Lower leg skin (tissue), 4 donors: Measurements from ENCODE around the gene ZFPM1. TPM values are rescaled to one million over a fixed set of nuclear protein-coding genes. Genes with fewer than 3 reads are reported as not detected.

Experiments
- DNase-seq, 2 donors: peaks; one replicate each; pipeline ENCODE4 v3.0.0-alpha.2; 2019; ENCODE audit warnings: low spot score in 2 of 2
- H3K4me3 ChIP-seq: fragments of 200-600 bp; sonication (generic); 2 replicates; pipeline ENCODE4 v1.5.1; 2017; ENCODE audit warnings: mild to moderate bottlenecking, low read depth; ENCODE audit not compliant: poor library complexity, severe bottlenecking
- POLR2A ChIP-seq, 2 donors: fragments of 450-650 bp; IDR thresholded peaks; one replicate each; pipeline ENCODE4 v1.6.1; 2016 to 2017; ENCODE audit warnings: antibody characterized with exemption in 2 of 2, mild to moderate bottlenecking in 1 of 2, moderate library complexity in 1 of 2
- WGBS, 2 donors: methylation state at CpG; one replicate each; pipeline ENCODE4 v1.1.5; 2018; 5-methylcytosine and 5-hydroxymethylcytosine counted together
- intact Hi-C: fragments of 100-400 bp; cut with DNase I; formaldehyde crosslinking; loops from one replicate; pipeline ENCODE4 v1.15.0; 2023; ENCODE audit warnings: low total_unique reads
- total RNA-seq, 4 donors: library from RNA; depleted of rRNA; stranded (reverse); fragments of >200 nt; gene quantifications; one replicate each; pipeline ENCODE4 v1.1.0, GENCODE V29; 2016
- TF ChIP-seq, protein P1 (sequence below), 3 donors: fragments of 450-650 bp; IDR thresholded peaks; one replicate each; pipeline ENCODE4 v1.5.1; 2016; ENCODE audit warnings: antibody characterized with exemption in 3 of 3, mild to moderate bottlenecking in 3 of 3, moderate library complexity in 2 of 3

ZFPM1 gene
- total RNA-seq, 4 donors from 2014 or later = 2.0 to 4.0 (median 3.1) TPM

DNA sequence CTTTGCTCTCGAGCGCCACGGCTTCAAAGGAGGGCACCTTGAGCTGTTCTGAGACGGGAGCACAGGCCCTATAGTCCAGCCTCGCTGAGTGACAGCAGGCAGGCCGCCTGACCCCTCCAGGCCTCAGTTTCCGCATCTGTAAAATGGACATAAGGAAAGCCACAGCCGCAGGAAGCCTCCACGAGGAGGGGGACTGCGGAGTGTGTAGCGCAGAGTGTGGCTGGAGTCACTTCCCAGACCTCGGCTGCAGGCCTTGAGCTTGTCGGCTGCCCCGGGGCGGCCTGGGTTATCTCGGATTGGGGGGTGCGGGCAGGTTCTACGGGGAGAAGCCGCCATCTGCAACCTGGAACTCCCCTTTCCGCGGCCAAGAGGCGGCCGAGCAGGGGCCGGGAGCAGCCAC, 40.8 kb downstream of the ZFPM1 start:
- TF ChIP-seq POLR2A (IDR thresholded peaks at IDR 0.05) = no peak
- TF ChIP-seq, protein P1, sequence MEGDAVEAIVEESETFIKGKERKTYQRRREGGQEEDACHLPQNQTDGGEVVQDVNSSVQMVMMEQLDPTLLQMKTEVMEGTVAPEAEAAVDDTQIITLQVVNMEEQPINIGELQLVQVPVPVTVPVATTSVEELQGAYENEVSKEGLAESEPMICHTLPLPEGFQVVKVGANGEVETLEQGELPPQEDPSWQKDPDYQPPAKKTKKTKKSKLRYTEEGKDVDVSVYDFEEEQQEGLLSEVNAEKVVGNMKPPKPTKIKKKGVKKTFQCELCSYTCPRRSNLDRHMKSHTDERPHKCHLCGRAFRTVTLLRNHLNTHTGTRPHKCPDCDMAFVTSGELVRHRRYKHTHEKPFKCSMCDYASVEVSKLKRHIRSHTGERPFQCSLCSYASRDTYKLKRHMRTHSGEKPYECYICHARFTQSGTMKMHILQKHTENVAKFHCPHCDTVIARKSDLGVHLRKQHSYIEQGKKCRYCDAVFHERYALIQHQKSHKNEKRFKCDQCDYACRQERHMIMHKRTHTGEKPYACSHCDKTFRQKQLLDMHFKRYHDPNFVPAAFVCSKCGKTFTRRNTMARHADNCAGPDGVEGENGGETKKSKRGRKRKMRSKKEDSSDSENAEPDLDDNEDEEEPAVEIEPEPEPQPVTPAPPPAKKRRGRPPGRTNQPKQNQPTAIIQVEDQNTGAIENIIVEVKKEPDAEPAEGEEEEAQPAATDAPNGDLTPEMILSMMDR (IDR thresholded peaks at IDR 0.05) = no peak
- DNase-seq = no peak
- intact Hi-C loops = no loop called here
- 93 to 97% methylated on average over 23 to 24 of the region's 24 CpGs for WGBS, 2 donors
- H3K4me3 ChIP-seq = no peak overlapping the region

DNA sequence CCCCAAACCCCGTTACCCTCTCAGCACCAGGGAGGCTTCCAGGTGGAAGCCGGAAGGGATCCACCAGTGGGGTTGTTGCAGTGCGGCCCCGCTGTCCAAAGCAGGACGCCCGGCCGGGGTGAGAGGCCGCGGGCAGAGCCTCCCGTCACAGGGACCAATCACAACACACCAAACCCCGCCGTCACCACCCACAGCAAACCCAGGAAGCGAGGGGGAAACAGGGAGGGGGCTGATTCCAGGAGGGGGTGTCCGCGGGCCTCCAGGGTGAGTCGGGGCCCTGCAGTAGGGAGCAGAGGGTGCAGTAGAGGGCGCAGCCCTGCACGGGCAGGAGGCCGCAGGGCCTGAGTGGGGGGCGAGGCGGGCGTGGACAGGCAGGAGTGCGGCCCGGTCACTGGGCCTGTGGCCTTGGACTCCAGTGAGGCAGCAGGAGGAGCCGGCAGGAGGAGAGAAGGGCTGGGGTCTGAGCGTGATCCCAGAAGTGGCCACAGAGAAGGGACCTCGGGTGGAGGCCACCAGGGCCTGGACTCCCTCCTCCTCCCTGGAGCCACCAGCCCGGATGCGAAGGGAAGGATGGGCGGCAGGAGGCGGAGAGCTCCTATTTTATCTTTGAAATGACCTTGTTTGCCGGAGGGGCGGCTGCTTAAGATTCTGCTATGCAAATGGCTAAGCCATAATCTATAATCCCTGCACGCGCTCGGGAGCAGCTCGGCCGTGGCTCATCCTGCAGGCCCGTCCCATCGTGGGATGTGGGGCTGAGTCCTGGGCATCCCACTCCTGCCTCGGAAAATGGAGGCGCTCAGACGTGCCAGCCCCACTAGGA, 41.5 kb downstream of the ZFPM1 start:
- intact Hi-C loops = no loop called here
- DNase-seq = no peak
- WGBS, 2 donors = 89 to 91% methylated on average over 37 to 42 of the region's 43 CpGs
- TF ChIP-seq POLR2A (IDR thresholded peaks at IDR 0.05) = no peak
- TF ChIP-seq, protein P1 (IDR thresholded peaks at IDR 0.05) = no peak
- no peak overlapping the region for H3K4me3 ChIP-seq

DNA sequence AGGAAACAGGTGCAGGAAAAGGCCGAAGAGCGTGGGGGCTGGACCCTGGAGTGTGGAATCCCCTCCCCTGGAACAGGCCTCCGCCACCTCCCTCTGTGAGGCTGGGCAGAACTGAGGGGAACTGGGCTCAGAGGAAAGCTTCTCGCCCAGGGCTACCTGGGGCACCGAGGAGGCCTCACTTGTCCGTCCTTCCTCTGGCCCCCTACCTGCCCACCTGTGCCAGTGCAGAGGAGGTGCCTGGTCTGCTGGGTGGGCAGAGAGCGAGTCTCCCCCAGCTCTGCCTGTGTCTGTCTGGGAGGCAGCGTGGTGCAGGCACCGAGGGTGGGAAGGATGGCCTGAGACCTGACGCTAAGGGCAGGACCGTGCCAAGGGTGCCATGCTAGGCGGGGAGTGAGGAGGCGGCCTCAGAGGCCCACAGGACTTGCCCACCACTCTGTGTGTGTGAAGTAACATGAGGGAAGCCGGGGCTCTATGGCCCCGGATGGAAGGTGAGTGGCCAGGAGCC, 42.2 kb downstream of the ZFPM1 start:
- intact Hi-C loops = no loop called here
- H3K4me3 ChIP-seq = no peak overlapping the region
- 96 to 97% methylated on average over 15 of the region's 15 CpGs for WGBS, 2 donors
- no peak for TF ChIP-seq POLR2A (IDR thresholded peaks at IDR 0.05)
- TF ChIP-seq, protein P1 (IDR thresholded peaks at IDR 0.05) = no peak
- DNase-seq = no peak

DNA sequence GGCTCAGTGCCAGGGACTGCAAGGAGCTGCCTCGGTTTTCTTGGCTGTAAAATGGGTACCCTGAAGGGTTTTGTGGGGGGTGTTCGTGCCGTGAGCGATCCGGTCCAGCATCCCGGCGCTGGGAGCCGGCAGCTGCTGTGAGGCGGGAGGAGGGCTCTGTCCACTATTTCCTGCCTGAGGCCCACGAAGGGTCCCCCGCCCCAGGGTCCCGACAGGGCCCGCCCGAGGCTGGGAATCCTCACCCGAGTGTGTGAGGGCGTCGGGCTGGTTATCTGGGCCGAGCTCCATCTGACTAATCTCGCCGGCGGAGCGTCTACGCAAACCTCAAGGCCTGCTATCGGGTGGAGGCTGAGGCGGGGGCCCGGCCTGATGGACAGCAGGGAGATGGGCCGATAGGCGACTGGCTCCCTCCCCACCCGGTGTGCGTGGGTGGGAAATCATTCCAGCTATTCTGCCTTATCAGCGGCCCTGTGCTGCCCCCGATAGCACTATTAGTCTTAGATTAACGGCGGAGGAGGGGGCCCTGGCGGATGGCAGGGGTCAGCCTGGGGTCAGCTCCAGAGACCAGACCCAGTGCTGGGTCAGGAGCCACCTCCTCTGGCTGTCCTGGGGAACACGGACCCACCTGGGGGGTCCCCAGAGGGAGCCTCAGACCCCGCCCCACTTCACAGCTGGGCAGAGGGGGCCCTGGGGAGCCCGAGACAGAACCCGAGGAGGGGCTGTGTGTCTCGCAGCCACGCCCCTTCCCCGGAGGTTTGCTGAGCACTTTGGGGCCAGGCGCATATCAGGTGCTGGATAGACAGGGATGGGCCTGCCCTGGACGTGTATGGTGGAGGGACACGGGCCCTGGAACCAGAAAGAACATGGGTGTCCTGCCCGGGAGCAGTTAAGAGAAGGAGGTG, 44.7 kb downstream of the ZFPM1 start:
- 77 to 78% methylated on average over 34 to 37 of the region's 46 CpGs for WGBS, 2 donors
- TF ChIP-seq, protein P1 (IDR thresholded peaks at IDR 0.05) = no peak
- TF ChIP-seq POLR2A (IDR thresholded peaks at IDR 0.05) = no peak
- intact Hi-C loops = no loop called here
- DNase-seq = no peak
- H3K4me3 ChIP-seq = no peak overlapping the region

DNA sequence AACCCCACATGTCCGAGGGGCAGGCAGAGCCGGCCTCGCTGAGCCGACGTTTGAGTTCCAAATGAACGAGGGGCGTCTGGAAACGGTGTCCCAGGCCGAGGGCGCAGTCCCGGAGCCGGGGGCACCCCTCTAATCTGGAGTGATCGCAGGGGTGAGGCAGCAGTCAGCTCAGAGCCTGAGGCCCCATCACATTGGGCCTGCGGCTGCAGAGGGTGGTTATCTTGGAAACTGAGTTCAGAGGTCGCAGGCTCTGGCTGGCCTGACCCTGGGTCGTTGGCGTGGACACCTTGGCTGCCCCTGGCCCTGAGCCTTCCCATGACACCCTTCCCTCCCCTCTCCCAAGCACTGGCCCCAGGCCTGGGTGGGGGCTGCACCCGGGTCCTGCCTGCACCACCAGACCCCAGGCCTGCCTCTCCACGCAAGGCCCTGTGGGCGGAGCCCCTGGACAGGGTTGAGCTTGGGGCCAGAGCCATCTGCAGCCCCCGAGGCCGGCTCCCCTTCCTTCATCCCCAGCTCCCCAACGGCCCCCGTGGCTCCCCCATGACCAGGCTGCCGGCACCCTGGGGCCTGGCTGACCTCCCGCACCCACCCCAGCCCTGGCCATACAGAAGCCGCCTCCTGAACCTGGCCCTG, 45.6 kb downstream of the ZFPM1 start:
- intact Hi-C loops = no loop called here
- TF ChIP-seq POLR2A (IDR thresholded peaks at IDR 0.05) = no peak
- TF ChIP-seq, protein P1 (IDR thresholded peaks at IDR 0.05) = no peak
- no peak for DNase-seq
- H3K4me3 ChIP-seq = no peak overlapping the region
- 87 to 90% methylated on average over 24 to 26 of the region's 27 CpGs for WGBS, 2 donors
